MM.1S (cell line): ENCODE measurements around the gene FPR3.

Source experiments
- CTCF ChIP-seq: fragments of 300-600 bp; sonication (generic); IDR thresholded peaks from 2 replicates; pipeline ENCODE4 v1.5.1; 2016; ENCODE audit warnings: antibody characterized with exemption, low read length, mixed read lengths
- EZH2 ChIP-seq: fragments of 300-600 bp; sonication (generic); optimal IDR thresholded peaks from 2 replicates; pipeline ENCODE3; 2017; ENCODE audit warnings: low read depth, mild to moderate bottlenecking, antibody characterized with exemption, low read length, mixed read lengths
- EZH2phosphoT487 ChIP-seq: fragments of 300-600 bp; sonication (generic); IDR thresholded peaks from 2 replicates; pipeline ENCODE4 v1.6.1; 2018; ENCODE audit warnings: antibody characterized with exemption, low read length

- TF ChIP-seq EZH2 (no peak), CTCF (no peak), EZH2phosphoT487 (no peak)
These were observed 5.7 kb upstream of the FPR3 start for GRCh38 chr19:51789061-51789795.
